GM23248 (cell line): ENCODE data around the gene UBE2L3.

ENCODE experiments used
- EZH2 ChIP-seq: fragments of 200-600 bp; sonication (generic); IDR thresholded peaks from 2 replicates; pipeline ENCODE4 v1.6.1; 2018; ENCODE audit warnings: antibody characterized with exemption, mild to moderate bottlenecking; ENCODE audit not compliant: insufficient read depth, poor library complexity, severe bottlenecking
- EZH2phosphoT487 ChIP-seq: fragments of 200-600 bp; sonication (generic); IDR thresholded peaks from 2 replicates; pipeline ENCODE4 v1.6.1; 2018; ENCODE audit warnings: antibody characterized with exemption, moderate library complexity, mild to moderate bottlenecking, low read depth; ENCODE audit not compliant: insufficient read depth

- no peak for TF ChIP-seq EZH2
- TF ChIP-seq EZH2phosphoT487, result no peak
Measured at GRCh38 chr22:21591695-21592094, 24.2 kb downstream of the UBE2L3 start.
